SK-N-SH treated with all-trans-retinoic acid at 6 μM for 48 hours (cell line): ENCODE measurements around the gene PNPLA7.
"Not testable (repeated sequence)": the region's sequence is repeated elsewhere in the genome, so short reads cannot be mapped to it uniquely, and the experiment has no call there.

Source experiments
- ATAC-seq: fragments of 200-7000 bp; cut with Tn5 transposase; 3 replicates; pipeline ENCODE4 v1.9.1; 2020; ENCODE audit warnings: mild to moderate bottlenecking, moderate library complexity
- ARNTL ChIP-seq: fragments of 450-650 bp; formaldehyde crosslinking; IDR thresholded peaks from 2 replicates; pipeline ENCODE4 v1.5.0; 2020; ENCODE audit warnings: low read depth, mild to moderate bottlenecking, moderate library complexity, borderline replicate concordance
- BACH2 ChIP-seq: fragments of 250-450 bp; sonication (Bioruptor Pico); IDR thresholded peaks from 2 replicates; pipeline ENCODE4 v1.9.0; 2021; ENCODE audit warnings: mild to moderate bottlenecking, borderline replicate concordance
- CREB5 ChIP-seq: fragments of 250-450 bp; sonication (Bioruptor Pico); IDR thresholded peaks from 2 replicates; pipeline ENCODE4 v1.5.1; 2020; ENCODE audit warnings: low read depth, mild to moderate bottlenecking, moderate library complexity
- CSDC2 ChIP-seq: fragments of 250-450 bp; sonication (Bioruptor Pico); IDR thresholded peaks from 2 replicates; pipeline ENCODE4 v1.5.0; 2020; ENCODE audit warnings: mild to moderate bottlenecking, moderate library complexity
- CSRNP3 ChIP-seq: fragments of 250-450 bp; sonication (Bioruptor Pico); IDR thresholded peaks from 2 replicates; pipeline ENCODE4 v1.5.1; 2021; ENCODE audit warnings: mild to moderate bottlenecking, moderate library complexity
- ESRRG ChIP-seq: fragments of 250-450 bp; sonication (Bioruptor Pico); IDR thresholded peaks from 2 replicates; pipeline ENCODE4 v1.6.1; 2021; ENCODE audit warnings: mild to moderate bottlenecking
- GLIS3 ChIP-seq: fragments of 250-450 bp; sonication (Bioruptor Pico); IDR thresholded peaks from 2 replicates; pipeline ENCODE4 v1.5.0; 2020; ENCODE audit warnings: mild to moderate bottlenecking, moderate library complexity
- ISL1 ChIP-seq: fragments of 250-450 bp; sonication (Bioruptor Pico); IDR thresholded peaks from 2 replicates; pipeline ENCODE4 v2.1.2; 2022; ENCODE audit warnings: mild to moderate bottlenecking, moderate library complexity
- OSR1 ChIP-seq: fragments of 250-450 bp; sonication (Bioruptor Pico); IDR thresholded peaks from 2 replicates; pipeline ENCODE4 v1.8.0; 2022; ENCODE audit warnings: moderate library complexity, mild to moderate bottlenecking, inconsistent platforms
- POU6F1 ChIP-seq: fragments of 250-450 bp; sonication (Bioruptor Pico); IDR thresholded peaks from 2 replicates; pipeline ENCODE4 v1.8.0; 2021; ENCODE audit warnings: low read depth, mild to moderate bottlenecking, moderate library complexity, borderline replicate concordance
- PPARA ChIP-seq: fragments of 250-450 bp; sonication (Bioruptor Pico); IDR thresholded peaks from 2 replicates; pipeline ENCODE4 v1.5.0; 2020; ENCODE audit warnings: mild to moderate bottlenecking, borderline replicate concordance
- SNAI2 ChIP-seq: fragments of 250-450 bp; sonication (Bioruptor Pico); IDR thresholded peaks from 2 replicates; pipeline ENCODE4 v1.5.0; 2020; ENCODE audit warnings: mild to moderate bottlenecking, moderate library complexity
- TCF4 ChIP-seq: fragments of 250-450 bp; sonication (Bioruptor Pico); IDR thresholded peaks from 2 replicates; pipeline ENCODE4 v1.8.0; 2021; ENCODE audit warnings: mild to moderate bottlenecking, moderate library complexity, borderline replicate concordance
- TOX ChIP-seq: fragments of 250-450 bp; sonication (Bioruptor Pico); IDR thresholded peaks from 2 replicates; pipeline ENCODE4 v1.8.0; 2021; ENCODE audit warnings: mild to moderate bottlenecking, moderate library complexity, borderline replicate concordance
- TSHZ2 ChIP-seq: fragments of 250-450 bp; sonication (Bioruptor Pico); IDR thresholded peaks from 2 replicates; pipeline ENCODE4 v1.5.0; 2020; ENCODE audit warnings: mild to moderate bottlenecking, moderate library complexity
- ZC3H10 ChIP-seq: fragments of 250-450 bp; sonication (Bioruptor Pico); IDR thresholded peaks from 2 replicates; pipeline ENCODE4 v1.5.1; 2021; ENCODE audit warnings: mild to moderate bottlenecking, moderate library complexity
- ZFP30 ChIP-seq: fragments of 450-650 bp; formaldehyde crosslinking; IDR thresholded peaks from 2 replicates; pipeline ENCODE4 v1.5.0; 2022; ENCODE audit warnings: mild to moderate bottlenecking, moderate library complexity
- ZNF565 ChIP-seq: fragments of 450-650 bp; formaldehyde crosslinking; conservative IDR thresholded peaks from 2 replicates; pipeline ENCODE4 v1.5.0; 2020; ENCODE audit warnings: low read depth, mild to moderate bottlenecking, moderate library complexity

Gene PNPLA7

GRCh38 chr9:137538058-137538457 is 12.1 kb downstream of the PNPLA7 start:
- ATAC-seq: no peak
- TF ChIP-seq ZC3H10 (CRISPR knock-in tag) (no peak), POU6F1 (CRISPR knock-in tag) (no peak), BACH2 (CRISPR knock-in tag) (no peak), PPARA (CRISPR knock-in tag) (no peak), CREB5 (CRISPR knock-in tag) (no peak), GLIS3 (CRISPR knock-in tag) (no peak), ESRRG (CRISPR knock-in tag) (no peak), ZFP30 (CRISPR knock-in tag) (no peak), ARNTL (CRISPR knock-in tag) (no peak), TSHZ2 (CRISPR knock-in tag) (no peak), OSR1 (CRISPR knock-in tag) (no peak), ISL1 (CRISPR knock-in tag) (no peak), CSRNP3 (CRISPR knock-in tag) (no peak), CSDC2 (no peak), TCF4 (CRISPR knock-in tag) (no peak)

GRCh38 chr9:137536594-137537131 is 13.5 kb downstream of the PNPLA7 start:
- not testable (repeated sequence) for ATAC-seq

GRCh38 chr9:137535120-137535428 is 15.1 kb downstream of the PNPLA7 start:
- no peak for ATAC-seq
- no peak for TF ChIP-seq ISL1 (CRISPR knock-in tag)
- TF ChIP-seq GLIS3 (CRISPR knock-in tag): no peak
- TF ChIP-seq CSDC2: no peak
- TF ChIP-seq SNAI2: no peak
- TF ChIP-seq ARNTL (CRISPR knock-in tag): no peak
- TF ChIP-seq CSRNP3 (CRISPR knock-in tag): no peak
- TF ChIP-seq TSHZ2 (CRISPR knock-in tag): no peak
- TF ChIP-seq TOX (CRISPR knock-in tag): no peak
- TF ChIP-seq ZFP30 (CRISPR knock-in tag): no peak
- TF ChIP-seq ZNF565 (CRISPR knock-in tag): no peak
